SK-N-SH (cell line): ENCODE results near the gene FOXO1. TPM values are rescaled to one million over a fixed set of nuclear protein-coding genes. Genes with fewer than 3 reads are reported as not detected.

Experiments
- CTCF ChIA-PET: fragments of 300-600, 350-600 bp; formaldehyde crosslinking; extraction: SDS; loops from one replicate; lab custom pipeline; 2021; lab: Yijun Ruan, JAX
- POLR2A ChIA-PET: fragments of 350-600 bp; sonication (Branson Sonifier 250); formaldehyde crosslinking; extraction: SDS; loops from one replicate; lab custom pipeline; 2020; ENCODE audit warnings: antibody characterized with exemption, inconsistent platforms; lab: Yijun Ruan, JAX
- DNase-seq: peaks from one replicate; pipeline ENCODE4 v3.0.0; 2012
- H2AFZ ChIP-seq: fragments of 200-600 bp; sonication (generic); 2 replicates; pipeline ENCODE4 v1.8.1; 2016; ENCODE audit warnings: antibody characterized with exemption, mild to moderate bottlenecking, low read depth
- H3F3A ChIP-seq: fragments of 200-600 bp; sonication (generic); replicated peaks from 2 replicates; pipeline ENCODE3; 2016; ENCODE audit warnings: antibody characterized with exemption, mild to moderate bottlenecking; ENCODE audit not compliant: insufficient read depth
- H3K27ac ChIP-seq, 2 experiments: fragments of 200-500 bp in 1 of 2; fragments of 200-600 bp in 1 of 2; sonication (Bioruptor generic) in 1 of 2; sonication (generic), shearing (Covaris generic) in 1 of 2; 2 replicates each; pipeline versions ENCODE4 v1.5.1 to v1.6.1; 2014 to 2016; ENCODE audit warnings: low read depth in 2 of 2, inconsistent platforms in 1 of 2, low read length in 1 of 2, mild to moderate bottlenecking in 1 of 2, mixed read lengths in 1 of 2
- H3K27me3 ChIP-seq: fragments of 200-600 bp; sonication (generic), shearing (Covaris generic); 2 replicates; pipeline ENCODE4 v1.6.1; 2016; ENCODE audit warnings: mixed run types; ENCODE audit not compliant: insufficient read depth
- H3K36me3 ChIP-seq, 2 experiments: fragments of 200-500 bp in 1 of 2; fragments of 200-600 bp in 1 of 2; sonication (Bioruptor generic) in 1 of 2; sonication (generic) in 1 of 2; replicated peaks in 1 of 2; 2 replicates each; pipeline versions ENCODE3 to v1.5.1; 2014 to 2016; ENCODE audit warnings: low read length in 1 of 2, mild to moderate bottlenecking in 1 of 2; ENCODE audit not compliant: insufficient read depth in 2 of 2, control insufficient read depth in 1 of 2
- H3K4me1 ChIP-seq, 2 experiments: fragments of 200-500 bp in 1 of 2; fragments of 200-600 bp in 1 of 2; sonication (Bioruptor generic) in 1 of 2; sonication (generic), shearing (Covaris generic) in 1 of 2; 2 replicates each; pipeline versions ENCODE4 v1.5.1 to v1.6.1; 2014 to 2016; ENCODE audit warnings: low read depth in 1 of 2, low read length in 1 of 2, mixed run types in 1 of 2; ENCODE audit not compliant: insufficient read depth in 2 of 2, control insufficient read depth in 1 of 2
- H3K4me2 ChIP-seq: fragments of 200-600 bp; sonication (generic), shearing (Covaris generic); 2 replicates; pipeline ENCODE4 v1.6.1; 2017; ENCODE audit warnings: mixed run types
- H3K4me3 ChIP-seq, 2 experiments: fragments of 200-500 bp in 1 of 2; fragments of 200-600 bp in 1 of 2; sonication (Bioruptor generic) in 1 of 2; sonication (generic), shearing (Covaris generic) in 1 of 2; 2 replicates each; pipeline versions ENCODE4 v1.5.1 to v1.8.1; 2014 to 2016; ENCODE audit warnings: low read depth in 2 of 2, inconsistent platforms in 1 of 2, low read length in 1 of 2, mild to moderate bottlenecking in 1 of 2, mixed read lengths in 1 of 2, moderate library complexity in 1 of 2
- H3K79me2 ChIP-seq: fragments of 200-600 bp; sonication (generic); 2 replicates; pipeline ENCODE4 v1.8.1; 2017; ENCODE audit warnings: mild to moderate bottlenecking; ENCODE audit not compliant: insufficient read depth
- H3K9ac ChIP-seq: fragments of 200-600 bp; sonication (generic); 2 replicates; pipeline ENCODE4 v1.6.1; 2017; ENCODE audit warnings: mixed run types
- H3K9me2 ChIP-seq: fragments of 200-600 bp; sonication (generic); 2 replicates; pipeline ENCODE4 v1.6.1; 2017; ENCODE audit warnings: mixed run types
- H3K9me3 ChIP-seq: fragments of 200-600 bp; sonication (generic); 2 replicates; pipeline ENCODE4 v1.6.1; 2017; ENCODE audit warnings: mixed run types, mild to moderate bottlenecking, moderate library complexity
- H4K20me1 ChIP-seq: fragments of 200-600 bp; sonication (generic); 2 replicates; pipeline ENCODE4 v1.6.1; 2017; ENCODE audit warnings: mild to moderate bottlenecking, mixed run types; ENCODE audit not compliant: insufficient read depth
- EP300 ChIP-seq, 2 experiments: IDR thresholded peaks; 2 replicates each; pipeline versions ENCODE4 v1.4.0 to v1.6.1; 2012; ENCODE audit warnings: borderline replicate concordance in 1 of 2, low read depth in 1 of 2, low read length in 1 of 2
- EZH2phosphoT487 ChIP-seq: fragments of 200-600 bp; sonication (generic); IDR thresholded peaks from 2 replicates; pipeline ENCODE4 v1.6.1; 2017; ENCODE audit warnings: low read depth, mixed run types, mild to moderate bottlenecking, antibody characterized with exemption, moderate library complexity, borderline replicate concordance
- FOSL2 ChIP-seq: IDR thresholded peaks from 2 replicates; pipeline ENCODE4 v1.4.0; 2012; ENCODE audit warnings: low read depth, mild to moderate bottlenecking, moderate library complexity, borderline replicate concordance
- FOXJ3 ChIP-seq: sonication (generic); formaldehyde crosslinking; IDR thresholded peaks from 2 replicates; pipeline ENCODE4 v1.5.1; 2020; ENCODE audit warnings: mild to moderate bottlenecking, missing genetic modification reagents
- FOXM1 ChIP-seq: IDR thresholded peaks from 2 replicates; pipeline ENCODE4 v1.4.0; 2012; ENCODE audit warnings: low read depth, mild to moderate bottlenecking
- GABPA ChIP-seq: IDR thresholded peaks from 2 replicates; pipeline ENCODE4 v1.4.0; 2012; ENCODE audit warnings: low read depth, mild to moderate bottlenecking
- JUND ChIP-seq: IDR thresholded peaks from 2 replicates; pipeline ENCODE4 v1.4.0; 2012
- MEF2A ChIP-seq: IDR thresholded peaks from 2 replicates; pipeline ENCODE4 v1.4.0; 2012; ENCODE audit warnings: low read depth, borderline replicate concordance
- MXI1 ChIP-seq: IDR thresholded peaks from 2 replicates; pipeline ENCODE4 v1.6.1; 2012; ENCODE audit warnings: mild to moderate bottlenecking, low read depth, low read length, improper control_type of control experiment
- NFIC ChIP-seq: IDR thresholded peaks from 2 replicates; pipeline ENCODE4 v1.4.0; 2012; ENCODE audit warnings: borderline replicate concordance
- NRF1 ChIP-seq: IDR thresholded peaks from 2 replicates; pipeline ENCODE4 v1.6.1; 2012; ENCODE audit warnings: low read depth, mild to moderate bottlenecking, low read length
- PBX3 ChIP-seq: IDR thresholded peaks from 2 replicates; pipeline ENCODE4; 2012
- POLR2AphosphoS5 ChIP-seq: IDR thresholded peaks from 2 replicates; pipeline ENCODE4 v1.6.1; 2012; ENCODE audit warnings: low read depth, low read length
- RAD21 ChIP-seq: IDR thresholded peaks from 2 replicates; pipeline ENCODE4 v1.6.1; 2012; ENCODE audit warnings: mild to moderate bottlenecking, low read length
- RCOR1 ChIP-seq: fragments of 150-350 bp; IDR thresholded peaks from 2 replicates; pipeline ENCODE4 v1.6.1; 2017; ENCODE audit warnings: antibody characterized with exemption, low read length
- REST ChIP-seq: IDR thresholded peaks from 2 replicates; pipeline ENCODE4 v1.6.1; 2012; ENCODE audit warnings: mild to moderate bottlenecking, low read depth, low read length, moderate library complexity
- RFX5 ChIP-seq: IDR thresholded peaks from 2 replicates; pipeline ENCODE4 v1.6.1; 2012; ENCODE audit warnings: mild to moderate bottlenecking, improper control_type of control experiment, low read length
- RXRA ChIP-seq: IDR thresholded peaks from 2 replicates; pipeline ENCODE4 v1.4.0; 2012; ENCODE audit warnings: low read depth, mild to moderate bottlenecking, borderline replicate concordance
- SIN3A ChIP-seq: IDR thresholded peaks from 2 replicates; pipeline ENCODE4 v1.6.1; 2012; ENCODE audit warnings: low read depth, mild to moderate bottlenecking, low read length, moderate library complexity, borderline replicate concordance
- YY1 ChIP-seq: IDR thresholded peaks from 2 replicates; pipeline ENCODE4 v1.4.0; 2012; ENCODE audit warnings: low read depth, mild to moderate bottlenecking
- WGBS: methylation state at CpG from one replicate; pipeline ENCODE4 v1.1.6; 2017; ENCODE audit warnings: low lambda C conversion rate; 5-methylcytosine and 5-hydroxymethylcytosine counted together
- polyA plus RNA-seq, 3 experiments: library from polyadenylated mRNA; depleted of rRNA; stranded (reverse); fragments of >200 nt; gene quantifications; 2 replicates each; pipeline ENCODE4 v1.2.3, GENCODE V29; 2012

The FOXO1 gene
- polyA plus RNA-seq, 1 of the 3 experiments (the other 2 are of a cell fraction), result 1.8 TPM

GRCh38 chr13:40657951-40658350, 8.5 kb downstream of the FOXO1 start:
- no peak for DNase-seq
- WGBS, result 92% methylated on average over 4 of the region's 4 CpGs
- POLR2A ChIA-PET, result no interaction called here

GRCh38 chr13:40657307-40657706, 9.1 kb downstream of the FOXO1 start:
- peaks cover 0 to 20% of the 10 kb centered on the region in 2 experiments; a peak in 1 of 4 replicates for H3K4me1 ChIP-seq
- no peak overlapping the region for H3K9ac ChIP-seq
- WGBS, result 97% methylated on average over 5 of the region's 5 CpGs

More at GRCh38 chr13:40657951-40658350, 8.5 kb downstream of the FOXO1 start:
- Histone ChIP-seq H3K4me2 (no peak overlapping the region), H3K4me3 (no peak overlapping the region), H3K36me3 (no peaks in the 10 kb centered on the region), H4K20me1 (no peaks in the 10 kb centered on the region; the same call in 1 of the 2 replicates), H3K27me3 (no peaks in the 10 kb centered on the region), H3K9me2 (no peaks in the 10 kb centered on the region), H3K9ac (no peak overlapping the region), H3K27ac (no peak overlapping the region), H3F3A (no peaks in the 10 kb centered on the region), H2AFZ (no peak overlapping the region), H3K79me2 (peaks cover 57% of the 10 kb centered on the region), H3K4me1 (peaks cover 0 to 26% of the 10 kb centered on the region in 2 experiments; a peak in 1 of 4 replicates), H3K9me3 (no peaks in the 10 kb centered on the region)
- CTCF ChIA-PET, result no interaction called here
- no peak for TF ChIP-seq POLR2AphosphoS5
- no peak for TF ChIP-seq RCOR1
- TF ChIP-seq FOXJ3, result no peak

More at GRCh38 chr13:40657307-40657706, 9.1 kb downstream of the FOXO1 start:
- Histone ChIP-seq H3K9me2 (no peaks in the 10 kb centered on the region), H3K27ac (no peak overlapping the region), H3K4me3 (no peak overlapping the region), H3K9me3 (no peaks in the 10 kb centered on the region), H3K36me3 (no peaks in the 10 kb centered on the region), H3K27me3 (no peaks in the 10 kb centered on the region), H4K20me1 (no peaks in the 10 kb centered on the region; the same call in 1 of the 2 replicates), H2AFZ (no peak overlapping the region), H3K4me2 (no peak overlapping the region), H3K79me2 (peaks cover 51% of the 10 kb centered on the region), H3F3A (no peaks in the 10 kb centered on the region)
- ChIA-PET POLR2A (no interaction called here), CTCF (no interaction called here)
- no peak for DNase-seq
- no peak for TF ChIP-seq NRF1
- no peak for TF ChIP-seq PBX3
- TF ChIP-seq RFX5, result no peak
- TF ChIP-seq RCOR1, result no peak
- no peak for TF ChIP-seq RXRA
- no peak for TF ChIP-seq FOXJ3
- no peak for TF ChIP-seq YY1
- TF ChIP-seq MEF2A, result no peak
- TF ChIP-seq JUND, result no peak
- no peak for TF ChIP-seq NFIC
- TF ChIP-seq MXI1, result no peak
- no peak for TF ChIP-seq POLR2AphosphoS5
- TF ChIP-seq GABPA, result no peak
- TF ChIP-seq REST, result no peak
- no peak for TF ChIP-seq SIN3A
- no peak for TF ChIP-seq EZH2phosphoT487
- TF ChIP-seq FOXM1, result no peak
- TF ChIP-seq FOSL2, result no peak
- TF ChIP-seq RAD21, result no peak
- TF ChIP-seq EP300 (IDR thresholded peaks at IDR 0.05; ENCODE audit: borderline replicate concordance in 1 of 2, low read depth in 1 of 2, low read length in 1 of 2), result no peak
